ENCODE results near the gene SLC13A4.

DNA sequence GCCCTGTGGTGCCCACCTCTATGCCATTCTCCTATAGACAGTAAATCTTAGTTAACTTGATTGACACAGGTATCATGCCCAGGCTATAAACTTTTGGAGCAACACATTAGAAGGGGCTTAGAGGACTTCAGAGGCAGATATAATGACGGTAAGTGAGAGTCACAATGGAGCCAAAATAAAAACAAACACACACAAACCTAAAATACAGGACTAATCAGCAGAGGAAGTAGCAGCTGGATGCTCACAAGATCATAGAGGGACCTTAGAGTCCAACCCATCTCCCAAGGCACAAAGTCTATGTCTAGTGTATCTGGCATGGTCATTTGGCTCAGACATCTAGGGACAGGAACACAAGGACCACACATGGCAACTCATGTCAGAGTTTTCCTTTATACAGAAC, 12.3 kb downstream of the SLC13A4 start:
- TF ChIP-seq, protein P1, sequence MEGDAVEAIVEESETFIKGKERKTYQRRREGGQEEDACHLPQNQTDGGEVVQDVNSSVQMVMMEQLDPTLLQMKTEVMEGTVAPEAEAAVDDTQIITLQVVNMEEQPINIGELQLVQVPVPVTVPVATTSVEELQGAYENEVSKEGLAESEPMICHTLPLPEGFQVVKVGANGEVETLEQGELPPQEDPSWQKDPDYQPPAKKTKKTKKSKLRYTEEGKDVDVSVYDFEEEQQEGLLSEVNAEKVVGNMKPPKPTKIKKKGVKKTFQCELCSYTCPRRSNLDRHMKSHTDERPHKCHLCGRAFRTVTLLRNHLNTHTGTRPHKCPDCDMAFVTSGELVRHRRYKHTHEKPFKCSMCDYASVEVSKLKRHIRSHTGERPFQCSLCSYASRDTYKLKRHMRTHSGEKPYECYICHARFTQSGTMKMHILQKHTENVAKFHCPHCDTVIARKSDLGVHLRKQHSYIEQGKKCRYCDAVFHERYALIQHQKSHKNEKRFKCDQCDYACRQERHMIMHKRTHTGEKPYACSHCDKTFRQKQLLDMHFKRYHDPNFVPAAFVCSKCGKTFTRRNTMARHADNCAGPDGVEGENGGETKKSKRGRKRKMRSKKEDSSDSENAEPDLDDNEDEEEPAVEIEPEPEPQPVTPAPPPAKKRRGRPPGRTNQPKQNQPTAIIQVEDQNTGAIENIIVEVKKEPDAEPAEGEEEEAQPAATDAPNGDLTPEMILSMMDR (IDR thresholded peaks at IDR 0.05; ENCODE audit: poor library complexity, severe bottlenecking), result no peak
- TF ChIP-seq MXI1 (conservative IDR thresholded peaks at IDR 0.05; ENCODE audit: poor library complexity, severe bottlenecking) (no peak), POLR2AphosphoS5 (IDR thresholded peaks at IDR 0.05) (no peak), RAD21 (conservative IDR thresholded peaks at IDR 0.05) (no peak), EP300 (conservative IDR thresholded peaks at IDR 0.05; ENCODE audit: poor library complexity, severe bottlenecking) (no peak), TAF1 (IDR thresholded peaks at IDR 0.05; ENCODE audit: low read depth) (no peak), EZH2 (IDR thresholded peaks at IDR 0.05; ENCODE audit: borderline replicate concordance, insufficient read depth, low read length, poor library complexity, severe bottlenecking) (no peak), SMC3 (conservative IDR thresholded peaks at IDR 0.05; ENCODE audit: poor library complexity) (no peak)
- TF ChIP-seq, protein P2, sequence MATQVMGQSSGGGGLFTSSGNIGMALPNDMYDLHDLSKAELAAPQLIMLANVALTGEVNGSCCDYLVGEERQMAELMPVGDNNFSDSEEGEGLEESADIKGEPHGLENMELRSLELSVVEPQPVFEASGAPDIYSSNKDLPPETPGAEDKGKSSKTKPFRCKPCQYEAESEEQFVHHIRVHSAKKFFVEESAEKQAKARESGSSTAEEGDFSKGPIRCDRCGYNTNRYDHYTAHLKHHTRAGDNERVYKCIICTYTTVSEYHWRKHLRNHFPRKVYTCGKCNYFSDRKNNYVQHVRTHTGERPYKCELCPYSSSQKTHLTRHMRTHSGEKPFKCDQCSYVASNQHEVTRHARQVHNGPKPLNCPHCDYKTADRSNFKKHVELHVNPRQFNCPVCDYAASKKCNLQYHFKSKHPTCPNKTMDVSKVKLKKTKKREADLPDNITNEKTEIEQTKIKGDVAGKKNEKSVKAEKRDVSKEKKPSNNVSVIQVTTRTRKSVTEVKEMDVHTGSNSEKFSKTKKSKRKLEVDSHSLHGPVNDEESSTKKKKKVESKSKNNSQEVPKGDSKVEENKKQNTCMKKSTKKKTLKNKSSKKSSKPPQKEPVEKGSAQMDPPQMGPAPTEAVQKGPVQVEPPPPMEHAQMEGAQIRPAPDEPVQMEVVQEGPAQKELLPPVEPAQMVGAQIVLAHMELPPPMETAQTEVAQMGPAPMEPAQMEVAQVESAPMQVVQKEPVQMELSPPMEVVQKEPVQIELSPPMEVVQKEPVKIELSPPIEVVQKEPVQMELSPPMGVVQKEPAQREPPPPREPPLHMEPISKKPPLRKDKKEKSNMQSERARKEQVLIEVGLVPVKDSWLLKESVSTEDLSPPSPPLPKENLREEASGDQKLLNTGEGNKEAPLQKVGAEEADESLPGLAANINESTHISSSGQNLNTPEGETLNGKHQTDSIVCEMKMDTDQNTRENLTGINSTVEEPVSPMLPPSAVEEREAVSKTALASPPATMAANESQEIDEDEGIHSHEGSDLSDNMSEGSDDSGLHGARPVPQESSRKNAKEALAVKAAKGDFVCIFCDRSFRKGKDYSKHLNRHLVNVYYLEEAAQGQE (IDR thresholded peaks at IDR 0.05; ENCODE audit: borderline replicate concordance), result no peak

Data from neural cell (in vitro differentiated cells).